Stimulated activated naive B cell treated with anti-CD40 and anti-IgM and Interleukin-4, amounts not matched to agents 10 μg/mL and 1 μg/mL and 100 μg/mL, for 72 hours (primary cell): ENCODE measurements around the gene TRPC1.
A peak's percentile ranks its signal among the peaks of the same experiment; 100 is the strongest.
"Not testable (repeated sequence)": the region's sequence is repeated elsewhere in the genome, so short reads cannot be mapped to it uniquely, and the experiment has no call there.

ENCODE experiments used
- ATAC-seq, 2 donors: fragments of 150-1000 bp; cut with Tn5 transposase; replicated peaks; 2 replicates each; pipeline ENCODE4 v1.10.0; 2021; ENCODE audit warnings: moderate library complexity in 1 of 2
- DNase-seq: peaks from one replicate; pipeline ENCODE4 v3.0.0; 2021
- H3K27ac Mint-ChIP-seq: one replicate; pipeline ENCODE4 v1.8.0; 2022; ENCODE audit warnings: mild to moderate bottlenecking, mixed read lengths
- H3K27me3 Mint-ChIP-seq, 2 donors: one replicate each; pipeline ENCODE4 v1.8.0; 2022; ENCODE audit warnings: mixed read lengths in 2 of 2
- H3K36me3 Mint-ChIP-seq, 2 donors: one replicate each; pipeline ENCODE4 v1.8.0; 2022; ENCODE audit warnings: mixed read lengths in 2 of 2, mild to moderate bottlenecking in 1 of 2
- H3K4me1 Mint-ChIP-seq, 2 donors: one replicate each; pipeline ENCODE4 v1.8.0; 2022; ENCODE audit warnings: mixed read lengths in 2 of 2, mild to moderate bottlenecking in 1 of 2
- H3K4me3 Mint-ChIP-seq, 2 donors: one replicate each; pipeline ENCODE4 v1.8.0; 2022; ENCODE audit warnings: mild to moderate bottlenecking in 2 of 2, mixed read lengths in 2 of 2, moderate library complexity in 1 of 2
- H3K9me3 Mint-ChIP-seq, 2 donors: one replicate each; pipeline ENCODE4 v1.8.0; 2022; ENCODE audit warnings: mixed read lengths in 2 of 2, mild to moderate bottlenecking in 1 of 2

Gene TRPC1

DNA sequence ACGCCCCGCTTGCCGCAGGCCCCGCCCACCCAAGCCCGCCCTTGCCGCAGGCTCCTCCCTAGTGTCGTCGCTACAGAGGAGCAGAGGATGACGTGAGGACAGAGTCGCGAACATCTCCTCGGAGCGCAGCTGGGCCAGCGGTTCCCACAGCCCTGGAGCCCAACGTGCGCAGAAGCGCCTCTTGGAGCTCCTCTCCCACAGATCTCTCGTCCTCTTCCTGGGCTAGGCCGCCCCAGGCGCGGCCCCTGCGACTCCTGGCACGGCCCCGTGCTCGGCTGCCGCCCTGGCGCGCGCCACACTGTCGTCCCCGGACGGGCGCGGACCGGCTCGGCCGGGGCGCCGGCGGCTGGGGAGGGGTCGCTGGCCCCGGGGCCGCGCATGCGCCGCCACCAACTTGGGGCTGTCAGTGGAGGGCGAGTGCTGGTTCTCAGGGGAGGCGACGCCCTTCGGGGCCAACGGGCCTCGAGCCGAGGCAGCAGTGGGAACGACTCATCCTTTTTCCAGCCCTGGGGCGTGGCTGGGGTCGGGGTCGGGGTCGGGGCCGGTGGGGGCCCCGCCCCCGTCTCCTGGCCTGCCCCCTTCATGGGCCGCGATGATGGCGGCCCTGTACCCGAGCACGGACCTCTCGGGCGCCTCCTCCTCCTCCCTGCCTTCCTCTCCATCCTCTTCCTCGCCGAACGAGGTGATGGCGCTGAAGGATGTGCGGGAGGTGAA, at the start of gene TRPC1:
TRPC1 (plus strand) TSS at position 67 of the 714 bp plus-strand sequence; CDS start at position 593, 526 bp downstream.
- DNase-seq (peak; percentile 67), ATAC-seq (peak; percentile 97)
- peaks cover 3 to 8% of the 10 kb centered on the region in 2 donors for H3K9me3 Mint-ChIP-seq
- peak within 1 kb of the TSS; percentile 92 for H3K27ac Mint-ChIP-seq
- peaks cover 40 to 42% of the 10 kb centered on the region in 2 donors for H3K27me3 Mint-ChIP-seq
- peaks cover 7 to 8% of the 10 kb centered on the region in 2 donors for H3K4me1 Mint-ChIP-seq
- peak within 1 kb of the TSS; percentile 90 to 98 for H3K4me3 Mint-ChIP-seq
- peaks cover 0 to 2% of the 10 kb centered on the region in 2 donors for H3K36me3 Mint-ChIP-seq

- no peak for DNase-seq
- ATAC-seq: no peak
- Mint-ChIP-seq H3K4me1 (no peaks in the 10 kb centered on the region), H3K36me3 (no peaks in the 10 kb centered on the region), H3K27me3 (no peaks in the 10 kb centered on the region), H3K4me3 (no peak overlapping the region), H3K9me3 (no peaks in the 10 kb centered on the region), H3K27ac (no peak overlapping the region)
Observed at GRCh38 chr3:142676151-142676550, 47.7 kb upstream of the TRPC1 start.

DNA sequence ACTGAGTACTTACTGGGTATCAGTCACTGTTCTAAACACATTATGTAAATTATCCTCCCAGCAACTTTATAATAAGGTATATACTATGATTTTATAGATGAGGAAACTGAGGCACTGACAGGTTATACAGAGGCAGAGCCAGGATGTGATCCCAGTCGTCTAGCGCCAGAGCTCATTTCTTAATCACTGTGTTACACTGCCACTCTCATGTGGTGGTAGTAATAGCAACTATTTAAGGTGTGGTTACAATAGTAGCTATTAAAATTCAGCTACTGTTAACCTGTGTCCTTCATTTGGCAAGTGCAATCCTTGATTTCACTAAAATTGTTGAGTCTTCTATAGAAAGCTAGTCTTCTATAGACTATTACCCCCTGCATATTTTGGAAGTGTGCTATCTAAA, 43.1 kb upstream of the TRPC1 start:
- no peak for DNase-seq

DNA sequence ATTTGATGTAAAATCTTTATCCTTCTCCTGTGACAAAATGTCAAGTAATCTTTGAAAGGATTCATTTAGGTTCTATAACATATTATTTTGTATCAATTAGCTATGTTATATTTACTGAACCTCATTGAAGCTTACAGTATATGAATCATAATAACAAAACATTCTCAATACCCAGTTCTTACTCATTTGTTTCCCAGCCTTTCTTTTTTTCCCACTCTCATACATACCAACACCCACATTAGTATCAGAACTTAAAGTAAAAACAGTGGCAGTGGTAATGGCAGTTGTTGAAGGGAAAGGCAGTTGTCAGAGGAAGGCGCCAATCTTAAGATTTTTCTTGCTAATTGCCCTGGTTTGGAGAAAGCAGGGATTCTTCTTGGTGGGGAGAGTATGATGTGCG, 33.2 kb upstream of the TRPC1 start:
- ATAC-seq (no peak), DNase-seq (no peak)
- Mint-ChIP-seq H3K36me3 (no peaks in the 10 kb centered on the region), H3K4me1 (no peaks in the 10 kb centered on the region), H3K4me3 (no peak overlapping the region), H3K27ac (no peak overlapping the region), H3K9me3 (no peaks in the 10 kb centered on the region), H3K27me3 (no peaks in the 10 kb centered on the region)

More for the DNA sequence above, 43.1 kb upstream of the TRPC1 start:
- H3K27me3 Mint-ChIP-seq: no peaks in the 10 kb centered on the region
- no peaks in the 10 kb centered on the region for H3K9me3 Mint-ChIP-seq
- no peaks in the 10 kb centered on the region for H3K4me1 Mint-ChIP-seq
- no peaks in the 10 kb centered on the region for H3K36me3 Mint-ChIP-seq
- H3K4me3 Mint-ChIP-seq: no peak overlapping the region
- no peak for ATAC-seq
- H3K27ac Mint-ChIP-seq: no peak overlapping the region

DNA sequence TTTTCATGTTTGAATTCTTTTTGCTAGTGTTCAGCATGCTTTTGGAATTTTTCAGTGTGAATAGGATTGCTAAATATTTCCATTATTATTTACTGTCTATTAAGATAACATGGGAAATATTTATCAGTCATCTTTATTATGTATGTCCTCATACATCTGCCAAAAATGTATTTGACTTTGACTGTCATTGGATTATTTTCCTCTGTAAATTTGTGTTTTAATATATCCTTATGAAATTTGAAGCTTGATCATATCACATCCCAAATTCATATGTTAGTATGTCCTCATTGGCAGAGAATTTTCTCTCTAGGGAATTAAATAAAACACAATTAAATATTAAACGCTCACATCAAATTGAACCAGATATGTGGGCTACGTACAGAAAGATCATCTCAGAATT, 32.3 kb upstream of the TRPC1 start:
- Mint-ChIP-seq H3K4me3 (no peak overlapping the region), H3K36me3 (no peaks in the 10 kb centered on the region), H3K9me3 (no peaks in the 10 kb centered on the region), H3K27ac (no peak overlapping the region), H3K4me1 (no peaks in the 10 kb centered on the region), H3K27me3 (no peaks in the 10 kb centered on the region)
- no peak for ATAC-seq
- DNase-seq: no peak

DNA sequence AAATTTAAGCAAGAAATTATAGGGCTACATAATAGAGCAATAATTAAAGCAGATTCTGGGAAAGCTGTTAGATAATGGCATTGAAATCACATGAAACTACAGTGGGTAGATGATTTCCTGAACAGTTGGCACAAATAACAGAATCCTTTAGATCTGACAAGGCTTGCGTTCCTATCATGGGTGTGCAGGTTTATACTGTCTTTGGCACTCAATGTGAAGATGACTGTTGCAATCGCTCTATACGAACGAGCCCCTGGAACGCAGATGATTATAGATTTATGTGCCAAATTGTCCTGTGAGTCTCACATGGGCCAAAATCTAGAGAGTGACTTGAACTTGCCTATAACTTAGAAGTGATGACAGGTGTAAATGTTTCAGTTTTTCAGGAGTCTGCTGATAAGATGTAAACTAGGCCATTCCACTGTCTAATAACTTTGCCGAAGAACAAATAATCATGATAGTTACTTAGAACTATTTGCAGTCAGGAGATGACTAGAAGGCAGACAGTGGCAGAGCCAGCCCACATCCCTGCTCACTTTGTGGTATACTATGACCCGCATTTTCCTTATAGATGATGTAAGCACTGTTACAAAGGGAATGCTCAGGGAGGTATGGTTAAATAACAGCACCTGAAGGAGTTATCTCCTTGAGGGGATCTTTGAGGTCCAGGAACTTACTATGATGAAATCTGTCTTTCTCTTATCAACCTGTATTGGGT, 30.5 kb upstream of the TRPC1 start:
- Mint-ChIP-seq H3K36me3 (no peaks in the 10 kb centered on the region), H3K4me3 (no peak overlapping the region), H3K27me3 (no peaks in the 10 kb centered on the region), H3K4me1 (no peaks in the 10 kb centered on the region), H3K27ac (no peak overlapping the region), H3K9me3 (no peaks in the 10 kb centered on the region)
- DNase-seq (no peak), ATAC-seq (no peak)

GRCh38 chr3:142694225-142694624, 29.6 kb upstream of the TRPC1 start:
- Mint-ChIP-seq H3K9me3 (no peaks in the 10 kb centered on the region), H3K4me3 (no peak overlapping the region), H3K27ac (no peak overlapping the region), H3K27me3 (no peaks in the 10 kb centered on the region), H3K36me3 (no peaks in the 10 kb centered on the region), H3K4me1 (no peaks in the 10 kb centered on the region)
- no peak for DNase-seq
- no peak for ATAC-seq

GRCh38 chr3:142705198-142705597, 18.6 kb upstream of the TRPC1 start:
- peaks cover 0 to 2% of the 10 kb centered on the region in 2 donors for H3K9me3 Mint-ChIP-seq
- H3K27ac Mint-ChIP-seq: no peak overlapping the region
- DNase-seq (no peak), ATAC-seq (no peak)
- peaks cover 0 to 6% of the 10 kb centered on the region in 2 donors for H3K27me3 Mint-ChIP-seq
- peaks cover 0 to 3% of the 10 kb centered on the region in 2 donors for H3K4me1 Mint-ChIP-seq
- H3K4me3 Mint-ChIP-seq: no peak overlapping the region
- H3K36me3 Mint-ChIP-seq: no peaks in the 10 kb centered on the region

GRCh38 chr3:142706321-142707127, 17.3 kb upstream of the TRPC1 start:
- ATAC-seq (no peak), DNase-seq (no peak)
- Mint-ChIP-seq H3K4me1 (peaks cover 0 to 3% of the 10 kb centered on the region in 2 donors), H3K9me3 (no peaks in the 10 kb centered on the region), H3K27me3 (peaks cover 0 to 6% of the 10 kb centered on the region in 2 donors), H3K27ac (no peak overlapping the region), H3K36me3 (no peaks in the 10 kb centered on the region), H3K4me3 (no peak overlapping the region)

DNA sequence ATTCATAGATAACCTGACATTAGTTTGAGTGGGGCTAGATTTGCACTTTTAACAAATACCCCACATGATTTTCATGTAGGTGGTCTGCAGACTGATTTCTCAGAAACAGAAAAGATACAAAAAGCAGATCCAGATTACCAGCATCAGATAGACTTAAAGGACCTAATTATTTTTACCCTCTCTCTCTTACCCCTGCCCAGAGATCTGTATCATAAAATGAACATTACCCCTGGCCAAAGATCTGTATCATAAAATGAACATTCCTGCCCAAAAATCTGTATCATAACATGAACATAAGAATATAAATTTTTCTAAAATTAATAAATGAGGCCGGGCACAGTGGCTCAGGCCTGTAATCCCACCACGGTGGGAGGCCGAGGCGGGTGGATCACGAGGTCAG, 14.6 kb upstream of the TRPC1 start:
- Mint-ChIP-seq H3K27ac (no peak overlapping the region), H3K4me1 (peaks cover 0 to 3% of the 10 kb centered on the region in 2 donors), H3K9me3 (no peaks in the 10 kb centered on the region), H3K27me3 (peaks cover 0 to 6% of the 10 kb centered on the region in 2 donors), H3K36me3 (no peaks in the 10 kb centered on the region), H3K4me3 (no peak overlapping the region)
- ATAC-seq (no peak), DNase-seq (no peak)

GRCh38 chr3:142714882-142715281, 9.0 kb upstream of the TRPC1 start:
- peaks cover 23 to 33% of the 10 kb centered on the region in 2 donors for H3K27me3 Mint-ChIP-seq
- H3K9me3 Mint-ChIP-seq, H3K36me3 Mint-ChIP-seq, H3K27ac Mint-ChIP-seq, ATAC-seq, DNase-seq, H3K4me1 Mint-ChIP-seq, H3K4me3 Mint-ChIP-seq: not testable (repeated sequence)

GRCh38 chr3:142716102-142716501, 7.7 kb upstream of the TRPC1 start:
- H3K9me3 Mint-ChIP-seq: no peaks in the 10 kb centered on the region

GRCh38 chr3:142723665-142723967, 218 bp upstream of the TRPC1 start:
- no peak for ATAC-seq
- Mint-ChIP-seq H3K27me3 (peaks cover 40 to 47% of the 10 kb centered on the region in 2 donors), H3K4me3 (peak overlapping the region; percentile 86 to 98), H3K9me3 (peaks cover 3 to 8% of the 10 kb centered on the region in 2 donors), H3K4me1 (peaks cover 7 to 8% of the 10 kb centered on the region in 2 donors), H3K27ac (no peak overlapping the region), H3K36me3 (peaks cover 0 to 2% of the 10 kb centered on the region in 2 donors)
- DNase-seq: no peak

More at GRCh38 chr3:142716102-142716501, 7.7 kb upstream of the TRPC1 start:
- H3K4me1 Mint-ChIP-seq: no peaks in the 10 kb centered on the region
- peaks cover 33 to 43% of the 10 kb centered on the region in 2 donors for H3K27me3 Mint-ChIP-seq
- DNase-seq: no peak
- H3K27ac Mint-ChIP-seq: no peak overlapping the region
- H3K4me3 Mint-ChIP-seq: no peak overlapping the region
- H3K36me3 Mint-ChIP-seq: no peaks in the 10 kb centered on the region
- no peak for ATAC-seq

- DNase-seq: no peak
- peak; percentile 19 to 21 for ATAC-seq
- H3K27ac Mint-ChIP-seq: peak overlapping the region; percentile 92
- H3K36me3 Mint-ChIP-seq: peaks cover 0 to 2% of the 10 kb centered on the region in 2 donors
- H3K4me3 Mint-ChIP-seq: peak overlapping the region; percentile 90 to 98
- peaks cover 36 to 37% of the 10 kb centered on the region in 2 donors for H3K27me3 Mint-ChIP-seq
- H3K4me1 Mint-ChIP-seq: peaks cover 7 to 8% of the 10 kb centered on the region in 2 donors
- peaks cover 3 to 8% of the 10 kb centered on the region in 2 donors for H3K9me3 Mint-ChIP-seq
Observed at GRCh38 chr3:142724682-142725356, 985 bp downstream of the TRPC1 start.
